ENCODE measurements around the gene TSC22D1.

The TSC22D1 gene

GRCh38 chr13:44423824-44424223, 152.3 kb downstream of the TSC22D1 start:
- no peak for DNase-seq

- no peak for DNase-seq
Observed at GRCh38 chr13:44422755-44423643, 153.1 kb downstream of the TSC22D1 start.

- DNase-seq: no peak
Observed at GRCh38 chr13:44421853-44422525, 154.1 kb downstream of the TSC22D1 start.

- no peak for DNase-seq
Observed at GRCh38 chr13:44420376-44421220, 155.5 kb downstream of the TSC22D1 start.

- no peak for DNase-seq
Observed at GRCh38 chr13:44417876-44418275, 158.3 kb downstream of the TSC22D1 start.

- DNase-seq: no peak
Observed at GRCh38 chr13:44417446-44417845, 158.7 kb downstream of the TSC22D1 start.

- no peak for DNase-seq
Observed at GRCh38 chr13:44416744-44417143, 159.4 kb downstream of the TSC22D1 start.

GRCh38 chr13:44416301-44416700, 159.8 kb downstream of the TSC22D1 start:
- DNase-seq: no peak

- DNase-seq: no peak
Observed at GRCh38 chr13:44415815-44416214, 160.3 kb downstream of the TSC22D1 start.

GRCh38 chr13:44414716-44415115, 161.4 kb downstream of the TSC22D1 start:
- DNase-seq: no peak

- DNase-seq: no peak
Observed at GRCh38 chr13:44413095-44413494, 163.0 kb downstream of the TSC22D1 start.

GRCh38 chr13:44412346-44412935, 163.7 kb downstream of the TSC22D1 start:
- no peak for DNase-seq

GRCh38 chr13:44411841-44412240, 164.3 kb downstream of the TSC22D1 start:
- DNase-seq: no peak

GRCh38 chr13:44410328-44410859, 165.7 kb downstream of the TSC22D1 start:
- DNase-seq: no peak

GRCh38 chr13:44409595-44409994, 166.5 kb downstream of the TSC22D1 start:
- no peak for DNase-seq

- DNase-seq: no peak
Observed at GRCh38 chr13:44407891-44408290, 168.2 kb downstream of the TSC22D1 start.

- no peak for DNase-seq
Observed at GRCh38 chr13:44407379-44407778, 168.8 kb downstream of the TSC22D1 start.

- DNase-seq: no peak
Observed at GRCh38 chr13:44406617-44407016, 169.5 kb downstream of the TSC22D1 start.

GRCh38 chr13:44404261-44405132, 171.6 kb downstream of the TSC22D1 start:
- DNase-seq: no peak

- no peak for DNase-seq
Observed at GRCh38 chr13:44403461-44404056, 172.6 kb downstream of the TSC22D1 start.

- no peak for DNase-seq
Observed at GRCh38 chr13:44402899-44403445, 173.2 kb downstream of the TSC22D1 start.
